GM23248 (cell line): ENCODE results near the gene KAT5.

Source experiments
- EZH2 ChIP-seq: fragments of 200-600 bp; sonication (generic); IDR thresholded peaks from 2 replicates; pipeline ENCODE4 v1.6.1; 2018; ENCODE audit warnings: antibody characterized with exemption, mild to moderate bottlenecking; ENCODE audit not compliant: insufficient read depth, poor library complexity, severe bottlenecking
- EZH2phosphoT487 ChIP-seq: fragments of 200-600 bp; sonication (generic); IDR thresholded peaks from 2 replicates; pipeline ENCODE4 v1.6.1; 2018; ENCODE audit warnings: antibody characterized with exemption, moderate library complexity, mild to moderate bottlenecking, low read depth; ENCODE audit not compliant: insufficient read depth

GRCh38 chr11:65714433-65714832, 2.4 kb downstream of the KAT5 start:
- TF ChIP-seq EZH2 (no peak), EZH2phosphoT487 (no peak)
